Choroid plexus epithelial cell (primary cell): ENCODE measurements around the gene PRM1.
A peak's percentile ranks its signal among the peaks of the same experiment; 100 is the strongest.

Experiments used
- DNase-seq: peaks from one replicate; pipeline ENCODE4 v3.0.0-alpha.2; 2010; ENCODE audit warnings: low read depth
- H3K4me3 ChIP-seq: 2 replicates; pipeline ENCODE4 v1.5.1; 2011; ENCODE audit warnings: low read depth, mild to moderate bottlenecking, control low read depth, low read length, moderate library complexity
- CTCF ChIP-seq: conservative IDR thresholded peaks from 2 replicates; pipeline ENCODE4 v1.5.1; 2011; ENCODE audit warnings: low read depth, mild to moderate bottlenecking, control low read depth, inconsistent platforms, low read length, moderate library complexity

PRM1 gene

GRCh38 chr16:11276143-11276895 is 4.8 kb downstream of the PRM1 start, which contains the start of gene PRM2:
Gene PRM2, minus strand, starts transcription at chr16:11276480. Its CDS starts 110 bp downstream, at chr16:11276370.
- H3K4me3 ChIP-seq = no peak within 1 kb of the TSS
- TF ChIP-seq CTCF = no peak

GRCh38 chr16:11274964-11275363 is 6.2 kb downstream of the PRM1 start:
- no peak overlapping the region for H3K4me3 ChIP-seq
- no peak for TF ChIP-seq CTCF
- no peak for DNase-seq

More at GRCh38 chr16:11276143-11276895, 4.8 kb downstream of the PRM1 start, which contains the start of gene PRM2:
- no peak for DNase-seq

- H3K4me3 ChIP-seq = no peak overlapping the region
- TF ChIP-seq CTCF = no peak
- peak; percentile 13 for DNase-seq
Measured at GRCh38 chr16:11273721-11274324, 7.3 kb downstream of the PRM1 start.

- no peak for TF ChIP-seq CTCF
- H3K4me3 ChIP-seq = no peak within 1 kb of the TSS
- no peak for DNase-seq
Measured at GRCh38 chr16:11272921-11273720, 8.0 kb downstream of the PRM1 start, which contains the start of gene PRM3. Gene PRM3, minus strand, starts transcription at chr16:11273629. Its CDS starts 34 bp downstream, at chr16:11273595.

DNA sequence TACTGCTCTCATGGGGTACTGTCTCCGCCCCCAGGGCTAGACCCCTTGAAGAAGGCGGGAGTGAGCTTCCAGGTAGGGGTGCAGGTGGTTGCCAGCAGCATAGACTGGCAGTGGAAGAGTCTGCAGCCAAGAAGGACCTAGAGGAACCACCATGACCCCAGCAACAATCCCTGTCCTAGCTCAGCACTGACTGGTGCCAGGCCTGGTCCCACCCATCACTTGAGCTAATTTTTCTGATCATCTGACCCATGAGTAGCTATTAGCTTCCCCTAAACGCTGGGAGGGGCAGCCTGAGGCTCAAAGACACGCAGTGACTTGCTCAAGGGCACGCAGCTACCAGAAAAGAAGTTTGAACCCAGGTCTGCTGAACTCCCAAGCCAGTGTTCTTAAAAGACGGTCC is 8.6 kb downstream of the PRM1 start:
- DNase-seq = no peak
- TF ChIP-seq CTCF = no peak
- H3K4me3 ChIP-seq = no peak overlapping the region

DNA sequence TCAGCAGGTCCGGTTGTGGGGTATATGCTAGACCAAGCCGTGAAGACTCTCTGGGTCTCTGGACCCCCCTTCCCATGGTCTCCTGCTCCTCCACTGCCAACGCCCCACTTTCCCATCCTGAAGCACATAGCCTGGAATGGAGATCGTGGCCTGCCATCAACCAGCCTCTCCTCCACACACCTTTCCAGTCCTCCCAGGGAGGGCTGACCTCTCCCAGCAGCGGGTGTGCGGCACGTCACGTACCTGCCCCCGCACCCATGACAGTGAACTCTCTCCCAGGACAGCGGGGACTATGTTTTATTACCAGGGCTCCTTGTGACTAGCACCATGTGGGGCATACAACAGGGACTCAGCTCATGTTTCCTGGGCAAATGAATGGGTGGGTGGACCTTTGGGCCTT is 9.5 kb downstream of the PRM1 start:
- H3K4me3 ChIP-seq = no peak overlapping the region
- no peak for TF ChIP-seq CTCF
- DNase-seq = no peak
